MG63 (cell line): ENCODE results near the gene ACADSB. TPM values are rescaled to one million over a fixed set of nuclear protein-coding genes. Genes with fewer than 3 reads are reported as not detected.

Source experiments
- DNase-seq: peaks from one replicate; pipeline ENCODE4 v3.0.0-alpha.2; 2020
- H3K27me3 ChIP-seq: fragments of 250-450 bp; sonication (Bioruptor Pico); 2 replicates; pipeline ENCODE4 v1.5.1; 2020; ENCODE audit warnings: mild to moderate bottlenecking, moderate library complexity
- H3K36me3 ChIP-seq: fragments of 250-450 bp; sonication (Bioruptor Pico); 2 replicates; pipeline ENCODE4 v1.5.1; 2020; ENCODE audit warnings: mild to moderate bottlenecking, moderate library complexity
- H3K4me3 ChIP-seq: fragments of 250-450 bp; sonication (Bioruptor Pico); 2 replicates; pipeline ENCODE4 v1.5.1; 2020; ENCODE audit warnings: mild to moderate bottlenecking, moderate library complexity
- H3K9me3 ChIP-seq: fragments of 250-450 bp; sonication (Bioruptor Pico); 2 replicates; pipeline ENCODE4 v1.5.1; 2020; ENCODE audit warnings: mild to moderate bottlenecking, moderate library complexity
- total RNA-seq: library from RNA; depleted of rRNA; stranded (reverse); fragments of >200 nt; shearing (Covaris generic); gene quantifications from 2 replicates; pipeline ENCODE4 v1.2.3, GENCODE V29; 2014; ENCODE audit warnings: low replicate concordance

Gene ACADSB
- total RNA-seq, 1 experiment from 2014 or later, result 3.0 TPM

DNA sequence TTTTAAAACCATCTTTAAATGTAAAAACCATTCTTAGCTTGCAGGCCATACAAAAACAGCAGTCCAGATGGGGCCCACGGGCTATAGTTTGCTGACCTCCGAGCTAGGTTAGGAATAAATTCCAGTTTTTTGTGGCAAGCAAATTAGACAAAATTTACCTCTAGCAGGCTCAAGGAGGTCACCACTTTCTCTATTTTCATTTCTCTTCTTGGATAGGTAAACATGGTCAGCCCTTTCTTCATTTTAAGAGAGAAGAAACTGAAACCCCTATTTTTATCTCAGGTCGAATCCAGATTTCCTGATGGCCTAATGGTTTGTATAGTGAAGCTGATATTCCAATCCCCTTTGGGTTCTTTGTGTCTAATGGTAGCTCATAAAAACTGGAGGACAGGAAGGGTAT, 10.9 kb upstream of the ACADSB start:
- peaks cover 13% of the 10 kb centered on the region for H3K36me3 ChIP-seq
- no peaks in the 10 kb centered on the region for H3K27me3 ChIP-seq
- DNase-seq, result no peak
- no peaks in the 10 kb centered on the region for H3K9me3 ChIP-seq
- no peak overlapping the region for H3K4me3 ChIP-seq

DNA sequence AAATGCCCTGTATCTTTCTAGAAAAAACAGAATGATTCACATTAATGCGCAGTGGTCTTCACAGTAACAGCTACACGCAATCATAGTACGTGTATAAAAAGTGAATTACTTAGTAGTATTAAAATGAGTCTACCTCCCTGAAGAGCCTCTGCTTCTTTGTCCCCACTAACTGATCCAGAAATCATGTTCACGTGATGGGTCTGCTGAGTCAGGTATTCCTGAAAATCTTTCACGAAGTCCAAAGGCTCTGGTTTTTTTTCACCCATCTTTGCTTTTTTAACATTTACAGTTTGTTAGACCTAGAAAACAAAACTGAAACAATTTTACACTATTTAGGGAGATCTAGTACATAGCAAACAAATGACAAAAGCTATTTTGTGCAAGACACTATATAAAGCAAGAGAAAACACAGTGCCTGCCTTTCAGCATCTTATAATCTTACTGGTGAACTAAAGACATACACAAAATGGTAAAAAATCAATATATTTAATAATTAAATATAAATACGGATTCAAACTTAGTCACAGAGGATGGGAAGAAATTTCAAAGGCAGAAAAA, 10.4 kb upstream of the ACADSB start:
- Histone ChIP-seq H3K27me3 (no peaks in the 10 kb centered on the region), H3K9me3 (no peaks in the 10 kb centered on the region), H3K4me3 (no peak overlapping the region), H3K36me3 (peaks cover 12% of the 10 kb centered on the region)
- DNase-seq, result no peak

DNA sequence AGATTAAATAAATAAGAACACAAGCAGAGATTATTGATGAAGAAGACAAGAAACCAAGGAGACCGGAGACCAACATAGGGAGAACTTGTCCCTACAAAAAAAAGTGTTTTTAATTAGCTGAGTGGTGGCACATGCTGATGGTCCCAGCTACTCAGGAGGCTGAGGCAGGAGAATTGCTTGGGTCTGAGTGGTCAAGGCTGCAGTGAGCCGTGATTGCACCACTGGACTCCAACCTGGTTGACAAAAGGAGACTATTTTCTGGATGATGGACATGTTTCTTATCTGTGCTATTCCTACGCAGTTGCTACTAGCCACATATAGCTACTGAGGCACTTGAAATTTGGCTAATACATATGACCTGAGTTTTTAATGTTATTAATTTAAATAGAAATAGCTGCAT, 9.9 kb upstream of the ACADSB start:
- no peak for DNase-seq
- H3K9me3 ChIP-seq, result no peaks in the 10 kb centered on the region
- H3K27me3 ChIP-seq, result no peaks in the 10 kb centered on the region
- no peak overlapping the region for H3K4me3 ChIP-seq
- peaks cover 12% of the 10 kb centered on the region for H3K36me3 ChIP-seq

GRCh38 chr10:122999347-122999746, 9.5 kb upstream of the ACADSB start:
- DNase-seq, result no peak
- H3K27me3 ChIP-seq, result no peaks in the 10 kb centered on the region
- no peaks in the 10 kb centered on the region for H3K9me3 ChIP-seq
- H3K36me3 ChIP-seq, result peaks cover 11% of the 10 kb centered on the region
- no peak overlapping the region for H3K4me3 ChIP-seq

DNA sequence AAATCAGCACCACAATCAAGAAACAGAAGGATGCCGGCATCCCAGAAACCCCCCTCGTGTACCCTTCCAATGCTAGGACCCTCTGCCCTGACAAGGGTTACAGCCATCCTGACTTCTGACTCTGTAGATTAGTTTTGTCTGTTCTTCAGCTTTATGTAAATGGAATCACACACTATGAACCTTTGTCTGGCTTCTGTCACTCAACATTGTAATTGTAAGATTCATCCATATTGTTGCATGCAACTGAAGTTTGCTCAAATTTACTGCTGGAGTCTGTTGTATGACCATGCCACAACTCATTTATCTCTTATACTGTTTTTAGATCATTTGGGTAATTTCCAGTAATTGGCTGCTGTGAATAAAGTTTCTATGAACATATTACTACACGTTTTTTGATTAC, 8.7 kb upstream of the ACADSB start:
- Histone ChIP-seq H3K36me3 (peaks cover 6% of the 10 kb centered on the region), H3K4me3 (no peak overlapping the region)
- no peak for DNase-seq

DNA sequence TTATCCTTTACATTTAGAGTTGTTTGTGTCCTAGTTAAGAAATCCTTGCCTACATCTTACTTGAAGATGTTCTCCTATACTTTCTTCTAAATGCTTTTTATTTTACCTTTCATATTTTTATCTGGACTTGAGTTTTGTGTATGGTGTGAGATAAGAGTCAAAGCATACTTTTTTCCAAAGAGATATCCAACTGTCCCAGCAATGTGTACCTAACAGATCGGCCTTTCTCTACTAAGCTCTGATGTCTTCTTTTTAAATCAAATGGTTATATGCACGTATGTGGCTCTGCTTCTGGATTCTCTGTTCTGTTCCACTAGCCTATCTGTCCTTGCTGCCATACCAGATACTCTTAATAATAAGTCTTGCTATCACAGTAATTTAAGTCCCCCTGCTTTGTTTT, 7.4 kb upstream of the ACADSB start:
- Histone ChIP-seq H3K27me3 (no peaks in the 10 kb centered on the region), H3K4me3 (no peak overlapping the region), H3K36me3 (peaks cover 13% of the 10 kb centered on the region), H3K9me3 (no peaks in the 10 kb centered on the region)
- DNase-seq, result no peak

More for the DNA sequence above, 8.7 kb upstream of the ACADSB start:
- H3K9me3 ChIP-seq, result no peaks in the 10 kb centered on the region
- H3K27me3 ChIP-seq, result no peaks in the 10 kb centered on the region

GRCh38 chr10:123004298-123004697, 4.5 kb upstream of the ACADSB start:
- Histone ChIP-seq H3K27me3 (no peaks in the 10 kb centered on the region), H3K36me3 (peaks cover 10% of the 10 kb centered on the region), H3K4me3 (no peak overlapping the region), H3K9me3 (no peaks in the 10 kb centered on the region)
- DNase-seq, result no peak

DNA sequence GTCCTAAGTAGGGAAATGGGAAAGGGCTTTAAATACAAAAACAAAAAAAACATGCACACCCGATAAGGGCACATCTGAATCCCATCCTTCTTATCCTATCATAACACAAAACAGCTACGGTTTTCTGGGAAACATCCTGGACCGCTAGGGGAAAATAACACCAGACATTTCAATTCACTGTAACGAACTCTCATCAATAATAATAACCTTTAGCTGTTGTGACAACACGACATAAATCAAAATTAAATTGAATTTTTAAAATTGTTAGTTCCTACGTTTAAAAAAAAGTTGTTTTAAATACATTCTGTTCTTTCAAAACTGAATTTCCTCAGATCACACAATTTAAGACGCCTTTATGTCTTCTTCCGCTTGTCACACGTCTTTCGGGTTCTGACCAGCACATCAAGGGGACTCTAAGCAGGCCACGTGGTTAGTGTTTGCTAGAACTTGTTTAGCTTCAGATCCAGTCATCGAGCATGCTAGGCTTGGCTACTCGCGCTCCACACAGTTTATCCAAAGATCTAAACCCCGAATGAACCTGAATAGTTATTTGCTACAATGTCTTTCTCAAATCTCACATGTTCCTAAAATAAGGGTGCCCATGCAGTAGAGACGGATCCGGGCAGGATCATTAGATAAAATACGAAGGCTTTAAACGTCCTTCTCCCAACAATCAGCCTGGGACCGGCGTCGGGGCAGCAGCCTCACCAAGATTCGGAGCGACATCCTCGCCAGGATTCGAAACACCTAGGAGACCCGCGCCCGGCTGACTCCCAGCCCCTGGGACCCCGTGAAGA, 1.1 kb upstream of the ACADSB start:
- peak; percentile 23 for DNase-seq
- Histone ChIP-seq H3K27me3 (no peaks in the 10 kb centered on the region), H3K9me3 (no peaks in the 10 kb centered on the region), H3K36me3 (peaks cover 10% of the 10 kb centered on the region), H3K4me3 (peak overlapping the region; percentile 98)

- peaks cover 10% of the 10 kb centered on the region; the same call in 1 of the 2 replicates for H3K36me3 ChIP-seq
- peak; percentile 4 for DNase-seq
- peak overlapping the region; percentile 98 for H3K4me3 ChIP-seq
- no peaks in the 10 kb centered on the region for H3K27me3 ChIP-seq
- H3K9me3 ChIP-seq, result no peaks in the 10 kb centered on the region
These were observed 457 bp downstream of the ACADSB start for GRCh38 chr10:123009105-123009820.

GRCh38 chr10:123011987-123012386, 3.2 kb downstream of the ACADSB start:
- no peak for DNase-seq

GRCh38 chr10:123013456-123014419, 4.9 kb downstream of the ACADSB start:
- Histone ChIP-seq H3K9me3 (no peaks in the 10 kb centered on the region), H3K36me3 (no peaks in the 10 kb centered on the region), H3K4me3 (no peak overlapping the region), H3K27me3 (no peaks in the 10 kb centered on the region)
- DNase-seq, result no peak

More at GRCh38 chr10:123011987-123012386, 3.2 kb downstream of the ACADSB start:
- Histone ChIP-seq H3K9me3 (no peaks in the 10 kb centered on the region), H3K4me3 (no peak overlapping the region), H3K36me3 (peaks cover 2% of the 10 kb centered on the region; the same call in 1 of the 2 replicates), H3K27me3 (no peaks in the 10 kb centered on the region)

- H3K36me3 ChIP-seq, result no peaks in the 10 kb centered on the region
- no peak for DNase-seq
- H3K27me3 ChIP-seq, result no peaks in the 10 kb centered on the region
- no peaks in the 10 kb centered on the region for H3K9me3 ChIP-seq
- H3K4me3 ChIP-seq, result no peak overlapping the region
These were observed 6.0 kb downstream of the ACADSB start for GRCh38 chr10:123014772-123015171.

DNA sequence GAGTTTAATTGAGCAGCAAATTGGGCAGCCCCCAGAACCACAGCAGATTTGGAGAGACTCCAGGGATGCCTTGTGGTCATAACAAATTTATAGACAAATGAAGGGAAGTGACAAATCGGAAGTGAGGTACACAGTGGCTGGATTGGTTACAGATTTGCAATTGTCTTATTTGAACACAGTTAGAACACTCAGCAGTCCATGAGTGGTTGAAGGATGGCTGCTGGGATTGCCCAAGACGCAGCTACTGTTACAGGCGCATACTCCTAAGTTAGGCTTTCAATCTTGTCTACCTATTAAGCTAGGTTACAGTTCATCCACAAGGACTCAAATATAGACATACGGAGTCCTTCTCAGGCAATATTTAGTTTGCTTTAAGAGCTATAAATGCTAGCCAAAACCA, 7.4 kb downstream of the ACADSB start:
- no peaks in the 10 kb centered on the region for H3K27me3 ChIP-seq
- no peaks in the 10 kb centered on the region for H3K9me3 ChIP-seq
- DNase-seq, result no peak
- no peak overlapping the region for H3K4me3 ChIP-seq
- H3K36me3 ChIP-seq, result no peaks in the 10 kb centered on the region

GRCh38 chr10:123017421-123018165, 8.8 kb downstream of the ACADSB start:
- DNase-seq, result no peak

DNA sequence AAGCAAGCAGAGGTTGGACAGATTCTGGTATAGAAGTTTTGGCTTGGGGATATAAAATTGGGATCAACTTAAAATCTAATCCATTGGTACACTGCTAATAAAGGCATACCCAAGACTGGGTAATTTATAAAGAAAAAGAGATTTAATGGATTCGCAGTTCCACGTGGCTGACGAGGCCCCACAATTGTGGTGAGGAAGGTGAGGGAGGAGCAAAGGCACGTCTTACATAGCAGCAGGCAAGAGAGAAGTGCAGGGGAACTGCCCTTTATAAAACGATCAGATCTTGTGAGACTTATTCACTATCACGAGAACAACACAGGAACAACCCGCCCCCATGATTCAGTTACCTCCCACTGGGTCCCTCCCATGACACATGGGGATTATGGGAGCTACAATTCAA, 9.7 kb downstream of the ACADSB start:
- Histone ChIP-seq H3K4me3 (no peak overlapping the region), H3K9me3 (no peaks in the 10 kb centered on the region), H3K27me3 (no peaks in the 10 kb centered on the region), H3K36me3 (no peaks in the 10 kb centered on the region)
- no peak for DNase-seq

More at GRCh38 chr10:123017421-123018165, 8.8 kb downstream of the ACADSB start:
- H3K36me3 ChIP-seq, result no peaks in the 10 kb centered on the region
- no peaks in the 10 kb centered on the region for H3K9me3 ChIP-seq
- H3K4me3 ChIP-seq, result no peak overlapping the region
- no peaks in the 10 kb centered on the region for H3K27me3 ChIP-seq

DNA sequence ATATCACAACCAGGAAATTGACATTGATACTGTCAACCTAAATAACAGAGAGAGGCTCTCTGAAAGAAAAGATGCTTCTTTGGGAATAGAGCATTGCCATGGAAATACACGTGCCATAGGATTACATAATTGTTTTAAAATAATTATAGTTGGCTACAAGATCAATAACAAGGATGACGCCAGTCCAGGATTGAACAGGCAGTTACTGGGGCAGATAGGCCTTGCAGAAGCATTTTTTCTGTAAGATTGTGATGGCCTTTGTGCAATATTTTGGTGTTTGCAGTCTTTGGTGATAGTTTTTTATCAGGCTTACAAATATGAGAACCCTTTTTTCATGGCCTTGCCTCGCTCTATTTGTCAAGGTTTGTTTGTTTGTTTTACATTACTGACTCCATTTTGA, 10.5 kb downstream of the ACADSB start:
- DNase-seq, result no peak
- Histone ChIP-seq H3K27me3 (no peaks in the 10 kb centered on the region), H3K9me3 (no peaks in the 10 kb centered on the region), H3K36me3 (no peaks in the 10 kb centered on the region), H3K4me3 (no peak overlapping the region)
